Hepatocyte (in vitro differentiated cells): ENCODE results near the gene MKI67.

Experiments
- CTCF ChIP-seq: fragments of 200-600 bp; sonication (generic); IDR thresholded peaks from 2 replicates; pipeline ENCODE4 v1.5.1; 2016; ENCODE audit warnings: antibody characterized with exemption, mild to moderate bottlenecking; ENCODE audit not compliant: poor library complexity
- EZH2 ChIP-seq: fragments of 200-600 bp; sonication (generic); IDR thresholded peaks from 2 replicates; pipeline ENCODE4 v1.6.1; 2016; ENCODE audit warnings: antibody characterized with exemption, mild to moderate bottlenecking, borderline replicate concordance
- EZH2phosphoT487 ChIP-seq: fragments of 200-600 bp; sonication (generic); IDR thresholded peaks from one replicate; pipeline ENCODE4 v1.6.1; 2018; ENCODE audit warnings: antibody characterized with exemption, mild to moderate bottlenecking, low read depth, moderate library complexity; ENCODE audit not compliant: unreplicated experiment, severe bottlenecking

GRCh38 chr10:128140425-128140824, 14.2 kb upstream of the MKI67 start:
- TF ChIP-seq CTCF (no peak), EZH2 (no peak), EZH2phosphoT487 (no peak)
